SK-N-SH treated with all-trans-retinoic acid at 6 μM for 48 hours (cell line): ENCODE measurements around the gene UIMC1.

Source experiments
- ATAC-seq: fragments of 200-7000 bp; cut with Tn5 transposase; 3 replicates; pipeline ENCODE4 v1.9.1; 2020; ENCODE audit warnings: mild to moderate bottlenecking, moderate library complexity
- ARNTL ChIP-seq: fragments of 450-650 bp; formaldehyde crosslinking; IDR thresholded peaks from 2 replicates; pipeline ENCODE4 v1.5.0; 2020; ENCODE audit warnings: low read depth, mild to moderate bottlenecking, moderate library complexity, borderline replicate concordance
- CSDC2 ChIP-seq: fragments of 250-450 bp; sonication (Bioruptor Pico); IDR thresholded peaks from 2 replicates; pipeline ENCODE4 v1.5.0; 2020; ENCODE audit warnings: mild to moderate bottlenecking, moderate library complexity
- GLIS3 ChIP-seq: fragments of 250-450 bp; sonication (Bioruptor Pico); IDR thresholded peaks from 2 replicates; pipeline ENCODE4 v1.5.0; 2020; ENCODE audit warnings: mild to moderate bottlenecking, moderate library complexity
- ISL1 ChIP-seq: fragments of 250-450 bp; sonication (Bioruptor Pico); IDR thresholded peaks from 2 replicates; pipeline ENCODE4 v2.1.2; 2022; ENCODE audit warnings: mild to moderate bottlenecking, moderate library complexity
- OSR1 ChIP-seq: fragments of 250-450 bp; sonication (Bioruptor Pico); IDR thresholded peaks from 2 replicates; pipeline ENCODE4 v1.8.0; 2022; ENCODE audit warnings: moderate library complexity, mild to moderate bottlenecking, inconsistent platforms
- PPARA ChIP-seq: fragments of 250-450 bp; sonication (Bioruptor Pico); IDR thresholded peaks from 2 replicates; pipeline ENCODE4 v1.5.0; 2020; ENCODE audit warnings: mild to moderate bottlenecking, borderline replicate concordance
- RARB ChIP-seq: fragments of 250-450 bp; sonication (Bioruptor Pico); IDR thresholded peaks from 2 replicates; pipeline ENCODE4 v1.8.0; 2021; ENCODE audit warnings: mild to moderate bottlenecking, moderate library complexity
- SNAI2 ChIP-seq: fragments of 250-450 bp; sonication (Bioruptor Pico); IDR thresholded peaks from 2 replicates; pipeline ENCODE4 v1.5.0; 2020; ENCODE audit warnings: mild to moderate bottlenecking, moderate library complexity
- TCF4 ChIP-seq: fragments of 250-450 bp; sonication (Bioruptor Pico); IDR thresholded peaks from 2 replicates; pipeline ENCODE4 v1.8.0; 2021; ENCODE audit warnings: mild to moderate bottlenecking, moderate library complexity, borderline replicate concordance
- TOX ChIP-seq: fragments of 250-450 bp; sonication (Bioruptor Pico); IDR thresholded peaks from 2 replicates; pipeline ENCODE4 v1.8.0; 2021; ENCODE audit warnings: mild to moderate bottlenecking, moderate library complexity, borderline replicate concordance
- ZC3H10 ChIP-seq: fragments of 250-450 bp; sonication (Bioruptor Pico); IDR thresholded peaks from 2 replicates; pipeline ENCODE4 v1.5.1; 2021; ENCODE audit warnings: mild to moderate bottlenecking, moderate library complexity
- ZFP3 ChIP-seq: fragments of 250-450 bp; sonication (Bioruptor Pico); IDR thresholded peaks from 2 replicates; pipeline ENCODE4 v1.5.0; 2020; ENCODE audit warnings: mild to moderate bottlenecking, moderate library complexity
- ZFP30 ChIP-seq: fragments of 450-650 bp; formaldehyde crosslinking; IDR thresholded peaks from 2 replicates; pipeline ENCODE4 v1.5.0; 2022; ENCODE audit warnings: mild to moderate bottlenecking, moderate library complexity
- ZNF565 ChIP-seq: fragments of 450-650 bp; formaldehyde crosslinking; conservative IDR thresholded peaks from 2 replicates; pipeline ENCODE4 v1.5.0; 2020; ENCODE audit warnings: low read depth, mild to moderate bottlenecking, moderate library complexity
- ZNF8 ChIP-seq: fragments of 450-650 bp; formaldehyde crosslinking; IDR thresholded peaks from 2 replicates; pipeline ENCODE4 v1.5.0; 2020; ENCODE audit warnings: mild to moderate bottlenecking, moderate library complexity
- TF ChIP-seq, protein P1 (sequence below): fragments of 250-450 bp; sonication (Bioruptor Pico); IDR thresholded peaks from 2 replicates; pipeline ENCODE4 v1.8.0; 2021; ENCODE audit warnings: low read depth, mild to moderate bottlenecking, moderate library complexity, borderline replicate concordance
- TF ChIP-seq, protein P2 (sequence below): fragments of 250-450 bp; sonication (Bioruptor Pico); IDR thresholded peaks from 2 replicates; pipeline ENCODE4 v1.5.1; 2020; ENCODE audit warnings: low read depth, mild to moderate bottlenecking, moderate library complexity
- TF ChIP-seq, protein P3 (sequence below): fragments of 250-450 bp; sonication (Bioruptor Pico); IDR thresholded peaks from 2 replicates; pipeline ENCODE4 v1.8.0; 2020; ENCODE audit warnings: mild to moderate bottlenecking, moderate library complexity, borderline replicate concordance
- TF ChIP-seq, protein P4 (sequence below): fragments of 250-450 bp; sonication (Bioruptor Pico); IDR thresholded peaks from 2 replicates; pipeline ENCODE4 v1.5.1; 2021; ENCODE audit warnings: mild to moderate bottlenecking, moderate library complexity
- TF ChIP-seq, protein P5 (sequence below): fragments of 250-450 bp; sonication (Bioruptor Pico); IDR thresholded peaks from 2 replicates; pipeline ENCODE4 v1.5.0; 2020; ENCODE audit warnings: mild to moderate bottlenecking, moderate library complexity

UIMC1 gene

DNA sequence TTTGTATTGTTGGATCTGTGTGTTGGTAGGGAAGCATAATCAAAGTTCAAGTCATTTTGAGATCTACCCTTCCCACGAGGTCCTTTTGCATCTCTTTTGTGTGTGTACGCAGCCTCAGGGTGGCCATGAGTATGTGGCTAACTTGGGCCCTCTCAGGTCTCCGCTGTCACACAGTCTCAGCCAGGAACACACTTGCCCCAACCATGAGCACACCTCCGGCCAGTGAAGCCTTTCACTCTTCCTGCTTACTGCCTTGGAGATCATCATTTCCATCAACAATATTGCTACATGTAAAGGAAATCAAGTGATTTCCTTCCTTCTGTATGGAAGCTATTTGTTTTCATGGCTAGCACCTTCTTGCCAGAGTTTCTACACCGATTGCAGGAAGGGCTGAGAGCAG is 29.9 kb upstream of the UIMC1 start:
- TF ChIP-seq, protein P1, sequence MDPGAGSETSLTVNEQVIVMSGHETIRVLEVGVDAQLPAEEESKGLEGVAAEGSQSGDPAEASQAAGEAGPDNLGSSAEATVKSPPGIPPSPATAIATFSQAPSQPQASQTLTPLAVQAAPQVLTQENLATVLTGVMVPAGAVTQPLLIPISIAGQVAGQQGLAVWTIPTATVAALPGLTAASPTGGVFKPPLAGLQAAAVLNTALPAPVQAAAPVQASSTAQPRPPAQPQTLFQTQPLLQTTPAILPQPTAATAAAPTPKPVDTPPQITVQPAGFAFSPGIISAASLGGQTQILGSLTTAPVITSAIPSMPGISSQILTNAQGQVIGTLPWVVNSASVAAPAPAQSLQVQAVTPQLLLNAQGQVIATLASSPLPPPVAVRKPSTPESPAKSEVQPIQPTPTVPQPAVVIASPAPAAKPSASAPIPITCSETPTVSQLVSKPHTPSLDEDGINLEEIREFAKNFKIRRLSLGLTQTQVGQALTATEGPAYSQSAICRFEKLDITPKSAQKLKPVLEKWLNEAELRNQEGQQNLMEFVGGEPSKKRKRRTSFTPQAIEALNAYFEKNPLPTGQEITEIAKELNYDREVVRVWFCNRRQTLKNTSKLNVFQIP (CRISPR knock-in tag), result no peak
- no peak for TF ChIP-seq GLIS3 (CRISPR knock-in tag)
- no peak for TF ChIP-seq OSR1 (CRISPR knock-in tag)
- no peak for TF ChIP-seq RARB (CRISPR knock-in tag)
- TF ChIP-seq ZNF8 (CRISPR knock-in tag), result no peak
- TF ChIP-seq SNAI2, result no peak
- TF ChIP-seq ZFP3 (CRISPR knock-in tag), result no peak
- TF ChIP-seq ISL1 (CRISPR knock-in tag), result no peak
- ATAC-seq, result no peak

DNA sequence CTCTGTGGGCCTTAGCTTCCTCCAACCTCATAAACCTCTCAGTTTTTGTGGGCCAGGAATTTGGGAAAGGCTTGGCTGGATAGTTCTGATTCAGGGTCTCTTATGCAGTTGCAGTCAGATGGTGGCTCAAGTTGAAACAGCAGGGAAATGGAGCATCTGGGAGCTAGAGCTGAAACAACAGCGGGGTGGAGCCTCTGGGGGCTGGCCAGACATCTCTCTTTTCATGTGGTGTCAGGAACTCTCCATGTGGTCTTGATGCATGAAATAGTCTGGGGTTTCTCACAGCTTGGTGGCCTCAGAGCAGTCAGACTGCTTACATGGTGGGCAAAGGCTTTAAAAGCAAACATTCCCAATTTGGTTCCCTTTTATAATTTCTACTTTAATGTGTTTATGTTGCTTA is 29.4 kb upstream of the UIMC1 start:
- TF ChIP-seq, protein P1 (CRISPR knock-in tag), result no peak
- TF ChIP-seq, protein P2, sequence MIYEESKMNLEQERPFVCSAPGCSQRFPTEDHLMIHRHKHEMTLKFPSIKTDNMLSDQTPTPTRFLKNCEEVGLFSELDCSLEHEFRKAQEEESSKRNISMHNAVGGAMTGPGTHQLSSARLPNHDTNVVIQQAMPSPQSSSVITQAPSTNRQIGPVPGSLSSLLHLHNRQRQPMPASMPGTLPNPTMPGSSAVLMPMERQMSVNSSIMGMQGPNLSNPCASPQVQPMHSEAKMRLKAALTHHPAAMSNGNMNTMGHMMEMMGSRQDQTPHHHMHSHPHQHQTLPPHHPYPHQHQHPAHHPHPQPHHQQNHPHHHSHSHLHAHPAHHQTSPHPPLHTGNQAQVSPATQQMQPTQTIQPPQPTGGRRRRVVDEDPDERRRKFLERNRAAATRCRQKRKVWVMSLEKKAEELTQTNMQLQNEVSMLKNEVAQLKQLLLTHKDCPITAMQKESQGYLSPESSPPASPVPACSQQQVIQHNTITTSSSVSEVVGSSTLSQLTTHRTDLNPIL (CRISPR knock-in tag), result no peak
- ATAC-seq, result no peak

DNA sequence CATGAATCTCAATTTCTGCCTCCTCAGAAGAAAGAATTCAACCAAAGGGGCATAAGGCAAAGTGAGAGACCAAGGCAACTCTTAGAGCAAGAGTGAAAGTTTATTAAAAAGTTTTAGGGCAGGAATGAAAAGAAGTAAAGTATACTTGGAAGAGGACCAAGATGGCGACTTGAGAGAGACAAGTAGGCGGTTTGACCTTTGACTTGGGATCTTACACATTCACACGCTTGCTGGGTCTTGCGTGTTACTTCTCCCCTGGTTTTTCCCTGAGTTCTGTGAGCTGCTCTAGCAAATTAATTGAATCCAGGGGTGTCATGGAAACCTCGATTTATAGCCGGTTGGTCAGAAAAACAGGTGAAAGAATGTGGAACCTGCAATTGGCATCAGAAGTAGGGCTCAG is 22.9 kb upstream of the UIMC1 start:
- TF ChIP-seq PPARA (CRISPR knock-in tag) (no peak), ARNTL (CRISPR knock-in tag) (no peak), RARB (CRISPR knock-in tag) (no peak), ZFP3 (CRISPR knock-in tag) (no peak), ZC3H10 (no peak), SNAI2 (no peak), ZNF8 (CRISPR knock-in tag) (no peak), ISL1 (CRISPR knock-in tag) (no peak), TOX (CRISPR knock-in tag) (no peak)
- TF ChIP-seq, protein P3, sequence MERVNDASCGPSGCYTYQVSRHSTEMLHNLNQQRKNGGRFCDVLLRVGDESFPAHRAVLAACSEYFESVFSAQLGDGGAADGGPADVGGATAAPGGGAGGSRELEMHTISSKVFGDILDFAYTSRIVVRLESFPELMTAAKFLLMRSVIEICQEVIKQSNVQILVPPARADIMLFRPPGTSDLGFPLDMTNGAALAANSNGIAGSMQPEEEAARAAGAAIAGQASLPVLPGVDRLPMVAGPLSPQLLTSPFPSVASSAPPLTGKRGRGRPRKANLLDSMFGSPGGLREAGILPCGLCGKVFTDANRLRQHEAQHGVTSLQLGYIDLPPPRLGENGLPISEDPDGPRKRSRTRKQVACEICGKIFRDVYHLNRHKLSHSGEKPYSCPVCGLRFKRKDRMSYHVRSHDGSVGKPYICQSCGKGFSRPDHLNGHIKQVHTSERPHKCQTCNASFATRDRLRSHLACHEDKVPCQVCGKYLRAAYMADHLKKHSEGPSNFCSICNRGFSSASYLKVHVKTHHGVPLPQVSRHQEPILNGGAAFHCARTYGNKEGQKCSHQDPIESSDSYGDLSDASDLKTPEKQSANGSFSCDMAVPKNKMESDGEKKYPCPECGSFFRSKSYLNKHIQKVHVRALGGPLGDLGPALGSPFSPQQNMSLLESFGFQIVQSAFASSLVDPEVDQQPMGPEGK (CRISPR knock-in tag), result no peak
- TF ChIP-seq, protein P4, sequence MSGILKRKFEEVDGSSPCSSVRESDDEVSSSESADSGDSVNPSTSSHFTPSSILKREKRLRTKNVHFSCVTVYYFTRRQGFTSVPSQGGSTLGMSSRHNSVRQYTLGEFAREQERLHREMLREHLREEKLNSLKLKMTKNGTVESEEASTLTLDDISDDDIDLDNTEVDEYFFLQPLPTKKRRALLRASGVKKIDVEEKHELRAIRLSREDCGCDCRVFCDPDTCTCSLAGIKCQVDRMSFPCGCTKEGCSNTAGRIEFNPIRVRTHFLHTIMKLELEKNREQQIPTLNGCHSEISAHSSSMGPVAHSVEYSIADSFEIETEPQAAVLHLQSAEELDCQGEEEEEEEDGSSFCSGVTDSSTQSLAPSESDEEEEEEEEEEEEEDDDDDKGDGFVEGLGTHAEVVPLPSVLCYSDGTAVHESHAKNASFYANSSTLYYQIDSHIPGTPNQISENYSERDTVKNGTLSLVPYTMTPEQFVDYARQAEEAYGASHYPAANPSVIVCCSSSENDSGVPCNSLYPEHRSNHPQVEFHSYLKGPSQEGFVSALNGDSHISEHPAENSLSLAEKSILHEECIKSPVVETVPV (CRISPR knock-in tag), result no peak
- no peak for ATAC-seq

DNA sequence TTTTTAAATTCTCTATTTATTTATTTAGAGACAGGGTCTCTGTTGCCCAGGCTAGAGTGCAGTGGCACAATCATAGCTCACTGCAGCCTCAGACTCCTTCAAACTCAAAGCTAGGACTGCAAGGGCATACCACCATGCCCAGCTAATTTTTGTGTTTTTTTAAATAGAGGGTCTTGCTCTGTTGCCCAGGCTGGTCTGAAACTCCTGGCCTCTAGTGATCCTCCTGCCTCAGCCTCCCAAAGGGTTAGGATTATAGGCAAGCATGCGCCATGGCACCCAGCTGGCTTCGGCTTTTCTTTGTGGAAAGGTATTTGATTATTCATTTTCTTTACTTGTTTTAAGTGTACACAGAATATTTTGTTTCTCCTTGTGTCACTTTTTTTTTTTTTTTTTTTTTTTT is 21.1 kb upstream of the UIMC1 start:
- no peak for ATAC-seq
- TF ChIP-seq PPARA (CRISPR knock-in tag) (no peak), TCF4 (CRISPR knock-in tag) (no peak), CSDC2 (CRISPR knock-in tag) (no peak), ZFP30 (CRISPR knock-in tag) (no peak), ZC3H10 (no peak), ZNF565 (CRISPR knock-in tag) (no peak), ARNTL (CRISPR knock-in tag) (no peak), RARB (CRISPR knock-in tag) (no peak), ZFP3 (CRISPR knock-in tag) (no peak), ZNF8 (CRISPR knock-in tag) (no peak)
- TF ChIP-seq, protein P5, sequence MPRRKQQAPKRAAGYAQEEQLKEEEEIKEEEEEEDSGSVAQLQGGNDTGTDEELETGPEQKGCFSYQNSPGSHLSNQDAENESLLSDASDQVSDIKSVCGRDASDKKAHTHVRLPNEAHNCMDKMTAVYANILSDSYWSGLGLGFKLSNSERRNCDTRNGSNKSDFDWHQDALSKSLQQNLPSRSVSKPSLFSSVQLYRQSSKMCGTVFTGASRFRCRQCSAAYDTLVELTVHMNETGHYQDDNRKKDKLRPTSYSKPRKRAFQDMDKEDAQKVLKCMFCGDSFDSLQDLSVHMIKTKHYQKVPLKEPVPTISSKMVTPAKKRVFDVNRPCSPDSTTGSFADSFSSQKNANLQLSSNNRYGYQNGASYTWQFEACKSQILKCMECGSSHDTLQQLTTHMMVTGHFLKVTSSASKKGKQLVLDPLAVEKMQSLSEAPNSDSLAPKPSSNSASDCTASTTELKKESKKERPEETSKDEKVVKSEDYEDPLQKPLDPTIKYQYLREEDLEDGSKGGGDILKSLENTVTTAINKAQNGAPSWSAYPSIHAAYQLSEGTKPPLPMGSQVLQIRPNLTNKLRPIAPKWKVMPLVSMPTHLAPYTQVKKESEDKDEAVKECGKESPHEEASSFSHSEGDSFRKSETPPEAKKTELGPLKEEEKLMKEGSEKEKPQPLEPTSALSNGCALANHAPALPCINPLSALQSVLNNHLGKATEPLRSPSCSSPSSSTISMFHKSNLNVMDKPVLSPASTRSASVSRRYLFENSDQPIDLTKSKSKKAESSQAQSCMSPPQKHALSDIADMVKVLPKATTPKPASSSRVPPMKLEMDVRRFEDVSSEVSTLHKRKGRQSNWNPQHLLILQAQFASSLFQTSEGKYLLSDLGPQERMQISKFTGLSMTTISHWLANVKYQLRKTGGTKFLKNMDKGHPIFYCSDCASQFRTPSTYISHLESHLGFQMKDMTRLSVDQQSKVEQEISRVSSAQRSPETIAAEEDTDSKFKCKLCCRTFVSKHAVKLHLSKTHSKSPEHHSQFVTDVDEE (CRISPR knock-in tag), result no peak
- TF ChIP-seq, protein P1 (CRISPR knock-in tag), result no peak
- TF ChIP-seq, protein P4 (CRISPR knock-in tag), result no peak
